WI38 (cell line): Measurements from ENCODE around the gene LAYN.
A peak's percentile ranks its signal among the peaks of the same experiment; 100 is the strongest.

ENCODE experiments used
- H3K4me3 ChIP-seq: 2 replicates; pipeline ENCODE4 v1.5.1; 2011; ENCODE audit warnings: low read depth, mild to moderate bottlenecking, control low read depth, low read length
- CTCF ChIP-seq: IDR thresholded peaks from 2 replicates; pipeline ENCODE4 v1.5.1; 2012; ENCODE audit warnings: low read depth, mild to moderate bottlenecking, control low read depth, low read length

LAYN gene

DNA sequence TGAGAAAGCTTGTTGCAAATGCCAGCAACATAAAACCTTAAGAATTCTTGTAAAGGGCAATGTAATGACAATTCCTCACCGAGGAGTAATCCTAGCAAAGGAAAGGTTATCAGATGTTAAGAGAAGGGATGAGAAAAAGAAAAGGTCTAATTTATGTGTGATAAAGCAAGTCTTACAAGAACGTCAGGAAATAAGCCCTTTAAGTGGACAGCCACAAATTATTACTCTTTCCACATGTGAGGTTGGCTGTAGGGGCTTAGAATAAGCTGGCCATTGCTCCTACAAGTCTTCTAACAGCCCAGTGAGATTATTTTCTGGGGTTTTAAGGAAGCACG lies 9.3 kb downstream of the LAYN start:
- H3K4me3 ChIP-seq: no peak overlapping the region
- no peak for TF ChIP-seq CTCF

- no peak overlapping the region for H3K4me3 ChIP-seq
- no peak for TF ChIP-seq CTCF
Measured at GRCh38 chr11:111550258-111550657, 9.7 kb downstream of the LAYN start.

- TF ChIP-seq CTCF: no peak
- H3K4me3 ChIP-seq: no peak overlapping the region
Measured at GRCh38 chr11:111554532-111554931, 14.0 kb downstream of the LAYN start.

GRCh38 chr11:111555255-111555654 lies 14.7 kb downstream of the LAYN start:
- TF ChIP-seq CTCF: no peak
- H3K4me3 ChIP-seq: no peak overlapping the region

GRCh38 chr11:111557425-111558111 lies 17.0 kb downstream of the LAYN start:
- H3K4me3 ChIP-seq: no peak overlapping the region
- TF ChIP-seq CTCF: 0 out of 2 replicates have a peak, but pooled peaks have one; percentile 3

DNA sequence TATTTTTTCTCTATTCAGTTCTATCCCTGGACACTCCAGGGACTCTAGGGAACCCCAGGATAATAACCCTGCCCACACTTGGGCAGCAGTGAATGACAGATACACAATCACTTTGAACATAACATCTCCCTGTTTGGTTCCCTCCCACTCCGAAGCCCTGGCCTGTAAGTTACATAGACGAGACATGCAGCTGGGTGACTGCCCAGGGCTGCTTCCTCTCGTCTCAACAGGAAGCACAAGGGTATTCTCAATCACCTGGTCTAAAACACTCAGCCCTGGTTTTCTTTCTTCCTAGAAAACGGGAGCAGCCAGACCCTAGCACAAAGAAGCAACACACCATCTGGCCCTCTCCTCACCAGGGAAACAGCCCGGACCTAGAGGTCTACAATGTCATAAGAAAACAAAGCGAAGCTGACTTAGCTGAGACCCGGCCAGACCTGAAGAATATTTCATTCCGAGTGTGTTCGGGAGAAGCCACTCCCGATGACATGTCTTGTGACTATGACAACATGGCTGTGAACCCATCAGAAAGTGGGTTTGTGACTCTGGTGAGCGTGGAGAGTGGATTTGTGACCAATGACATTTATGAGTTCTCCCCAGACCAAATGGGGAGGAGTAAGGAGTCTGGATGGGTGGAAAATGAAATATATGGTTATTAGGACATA lies 19.4 kb downstream of the LAYN start:
- H3K4me3 ChIP-seq: no peak overlapping the region
- TF ChIP-seq CTCF: no peak

GRCh38 chr11:111560800-111561199 lies 20.3 kb downstream of the LAYN start:
- TF ChIP-seq CTCF: no peak

More at GRCh38 chr11:111560800-111561199, 20.3 kb downstream of the LAYN start:
- no peak overlapping the region for H3K4me3 ChIP-seq
